Hindlimb muscle (tissue), 1 donor: ENCODE measurements around the gene SLC22A23. TPM values are rescaled to one million over a fixed set of nuclear protein-coding genes. Genes with fewer than 3 reads are reported as not detected.
A peak's percentile ranks its signal among the peaks of the same experiment; 100 is the strongest.
"Not testable (repeated sequence)": the region's sequence is repeated elsewhere in the genome, so short reads cannot be mapped to it uniquely, and the experiment has no call there.

Experiments used
- DNase-seq: peaks from one replicate; pipeline ENCODE4 v3.0.0-alpha.2; 2013
- polyA plus RNA-seq: library from polyadenylated mRNA; unstranded; fragments of 120-200 nt; gene quantifications from one replicate; pipeline ENCODE4 v1.2.1, GENCODE V29; 2013; ENCODE audit not compliant: insufficient read length

Gene SLC22A23
- polyA plus RNA-seq, 1 donor = 3.5 TPM

- no peak for DNase-seq
Observed at GRCh38 chr6:3403238-3404173, 53.3 kb downstream of the SLC22A23 start.

GRCh38 chr6:3402310-3403237 lies 54.3 kb downstream of the SLC22A23 start:
- DNase-seq = no peak

GRCh38 chr6:3400162-3400561 lies 56.7 kb downstream of the SLC22A23 start:
- no peak for DNase-seq

GRCh38 chr6:3398755-3399696 lies 57.8 kb downstream of the SLC22A23 start:
- no peak for DNase-seq

- DNase-seq = no peak
Observed at GRCh38 chr6:3398165-3398562, 58.7 kb downstream of the SLC22A23 start.

GRCh38 chr6:3397229-3398164 lies 59.4 kb downstream of the SLC22A23 start:
- DNase-seq = no peak

GRCh38 chr6:3396503-3397180 lies 60.2 kb downstream of the SLC22A23 start:
- DNase-seq = no peak

- DNase-seq = no peak
Observed at GRCh38 chr6:3394671-3395070, 62.2 kb downstream of the SLC22A23 start.

GRCh38 chr6:3393836-3394202 lies 63.0 kb downstream of the SLC22A23 start:
- DNase-seq = no peak

GRCh38 chr6:3392930-3393835 lies 63.7 kb downstream of the SLC22A23 start:
- no peak for DNase-seq

GRCh38 chr6:3391902-3392458 lies 64.9 kb downstream of the SLC22A23 start:
- DNase-seq = no peak

- DNase-seq = no peak
Observed at GRCh38 chr6:3390698-3391097, 66.2 kb downstream of the SLC22A23 start.

GRCh38 chr6:3389390-3390167 lies 67.3 kb downstream of the SLC22A23 start:
- peak; percentile 78 for DNase-seq

- DNase-seq = no peak
Observed at GRCh38 chr6:3388786-3389185, 68.1 kb downstream of the SLC22A23 start.

- DNase-seq = no peak
Observed at GRCh38 chr6:3386374-3386857, 70.4 kb downstream of the SLC22A23 start.

GRCh38 chr6:3385660-3386151 lies 71.1 kb downstream of the SLC22A23 start:
- DNase-seq = no peak

GRCh38 chr6:3385181-3385580 lies 71.7 kb downstream of the SLC22A23 start:
- not testable (repeated sequence) for DNase-seq
